Measurements from ENCODE around the gene SLC24A4.

SLC24A4 gene

DNA sequence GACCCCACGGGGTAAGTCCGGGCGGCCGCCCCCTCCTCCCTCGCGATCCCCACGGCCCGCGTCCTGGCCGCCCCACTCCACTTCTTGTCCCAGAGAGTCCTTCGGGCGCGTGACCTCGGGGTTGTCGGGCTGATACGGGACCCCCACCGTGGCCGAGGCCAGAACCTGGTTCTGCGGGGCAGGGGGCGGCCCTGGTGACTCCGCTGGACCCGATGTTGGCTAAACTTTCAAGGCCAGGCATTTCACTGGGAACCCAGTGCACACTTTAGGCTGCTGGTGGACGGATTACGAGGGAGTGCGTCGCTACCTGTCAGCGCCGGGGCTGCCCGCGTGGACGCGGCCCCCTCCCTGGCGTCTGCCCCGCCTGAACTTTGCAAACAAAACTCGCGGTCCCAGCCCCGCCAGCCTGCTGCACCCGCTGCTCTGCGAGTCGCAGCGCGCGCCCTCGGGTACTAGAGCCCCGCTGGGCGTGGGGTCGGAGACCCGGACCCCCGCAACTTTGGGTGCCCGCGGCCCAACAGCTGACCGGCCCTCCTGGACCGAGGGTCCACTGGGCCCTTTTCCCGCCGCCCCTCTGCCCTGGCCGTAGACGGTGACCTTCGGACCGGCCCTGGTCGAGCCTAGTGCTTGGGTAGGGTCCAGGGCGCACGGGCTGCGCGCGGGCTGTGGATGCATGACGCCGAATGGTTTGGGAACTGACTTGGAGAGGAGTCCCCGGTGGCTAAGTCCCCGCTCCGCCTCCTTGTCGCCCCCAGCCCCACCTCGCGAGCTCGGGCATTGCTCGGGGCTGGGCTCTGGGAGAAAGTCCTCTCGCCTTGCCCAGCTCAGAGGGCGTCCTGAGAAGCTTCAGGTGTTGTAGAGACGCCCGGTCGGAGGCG, 191.2 kb downstream of the SLC24A4 start (continued):
- TF ChIP-seq ZNF670 (tag by site-specific recombination; IDR thresholded peaks at IDR 0.05; ENCODE audit: low read depth) (no peak), MYNN (tag by site-specific recombination; IDR thresholded peaks at IDR 0.05; ENCODE audit: borderline replicate concordance) (no peak), ZNF555 (tag by site-specific recombination; conservative IDR thresholded peaks at IDR 0.05) (no peak), FEZF1 (tag by site-specific recombination; IDR thresholded peaks at IDR 0.05) (no peak), ZNF311 (tag by site-specific recombination; IDR thresholded peaks at IDR 0.05; ENCODE audit: borderline replicate concordance) (no peak), ZNF202 (tag by site-specific recombination; IDR thresholded peaks at IDR 0.05; ENCODE audit: borderline replicate concordance) (0 out of 2 replicates have a peak, but pooled peaks have one; percentile 75), ZFP69B (tag by site-specific recombination; IDR thresholded peaks at IDR 0.05) (no peak), ZNF549 (tag by site-specific recombination; IDR thresholded peaks at IDR 0.05) (no peak), ZNF223 (tag by site-specific recombination; IDR thresholded peaks at IDR 0.05) (no peak), ZNF677 (tag by site-specific recombination; IDR thresholded peaks at IDR 0.05) (no peak), ZSCAN18 (tag by site-specific recombination; IDR thresholded peaks at IDR 0.05) (no peak), GFI1B (tag by site-specific recombination; IDR thresholded peaks at IDR 0.05) (no peak), ZNF623 (tag by site-specific recombination; IDR thresholded peaks at IDR 0.05) (no peak), ZNF548 (tag by site-specific recombination; IDR thresholded peaks at IDR 0.05) (no peak), ZBTB20 (tag by site-specific recombination; IDR thresholded peaks at IDR 0.05) (no peak)
- TF ChIP-seq, protein P1, sequence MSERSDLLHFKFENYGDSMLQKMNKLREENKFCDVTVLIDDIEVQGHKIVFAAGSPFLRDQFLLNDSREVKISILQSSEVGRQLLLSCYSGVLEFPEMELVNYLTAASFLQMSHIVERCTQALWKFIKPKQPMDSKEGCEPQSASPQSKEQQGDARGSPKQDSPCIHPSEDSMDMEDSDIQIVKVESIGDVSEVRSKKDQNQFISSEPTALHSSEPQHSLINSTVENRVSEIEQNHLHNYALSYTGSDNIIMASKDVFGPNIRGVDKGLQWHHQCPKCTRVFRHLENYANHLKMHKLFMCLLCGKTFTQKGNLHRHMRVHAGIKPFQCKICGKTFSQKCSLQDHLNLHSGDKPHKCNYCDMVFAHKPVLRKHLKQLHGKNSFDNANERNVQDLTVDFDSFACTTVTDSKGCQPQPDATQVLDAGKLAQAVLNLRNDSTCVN (tag by site-specific recombination; optimal IDR thresholded peaks at IDR 0.05), result peak; percentile 43
- TF ChIP-seq, protein P2, sequence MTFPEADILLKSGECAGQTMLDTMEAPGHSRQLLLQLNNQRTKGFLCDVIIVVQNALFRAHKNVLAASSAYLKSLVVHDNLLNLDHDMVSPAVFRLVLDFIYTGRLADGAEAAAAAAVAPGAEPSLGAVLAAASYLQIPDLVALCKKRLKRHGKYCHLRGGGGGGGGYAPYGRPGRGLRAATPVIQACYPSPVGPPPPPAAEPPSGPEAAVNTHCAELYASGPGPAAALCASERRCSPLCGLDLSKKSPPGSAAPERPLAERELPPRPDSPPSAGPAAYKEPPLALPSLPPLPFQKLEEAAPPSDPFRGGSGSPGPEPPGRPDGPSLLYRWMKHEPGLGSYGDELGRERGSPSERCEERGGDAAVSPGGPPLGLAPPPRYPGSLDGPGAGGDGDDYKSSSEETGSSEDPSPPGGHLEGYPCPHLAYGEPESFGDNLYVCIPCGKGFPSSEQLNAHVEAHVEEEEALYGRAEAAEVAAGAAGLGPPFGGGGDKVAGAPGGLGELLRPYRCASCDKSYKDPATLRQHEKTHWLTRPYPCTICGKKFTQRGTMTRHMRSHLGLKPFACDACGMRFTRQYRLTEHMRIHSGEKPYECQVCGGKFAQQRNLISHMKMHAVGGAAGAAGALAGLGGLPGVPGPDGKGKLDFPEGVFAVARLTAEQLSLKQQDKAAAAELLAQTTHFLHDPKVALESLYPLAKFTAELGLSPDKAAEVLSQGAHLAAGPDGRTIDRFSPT (tag by site-specific recombination; IDR thresholded peaks at IDR 0.05), result no peak

- Histone ChIP-seq H3K27ac (ENCODE audit: extremely low read depth, low read depth, low read length) (no peak overlapping the region), H3K9me3 (ENCODE audit: control insufficient read depth, insufficient read depth, low read depth, low read length) (no peaks in the 10 kb centered on the region), H3K36me3 (ENCODE audit: control insufficient read depth in 2 of 2, insufficient read depth in 1 of 2, low read length in 2 of 2) (no peaks in the 10 kb centered on the region), H3K4me3 (ENCODE audit: low read depth, low read length) (no peak overlapping the region), H3K4me1 (ENCODE audit: control insufficient read depth, insufficient read depth, low read length) (peaks cover 5% of the 10 kb centered on the region)
- TF ChIP-seq ZNF239 (tag by site-specific recombination; IDR thresholded peaks at IDR 0.05), result no peak
- TF ChIP-seq ZNF138 (tag by site-specific recombination; IDR thresholded peaks at IDR 0.05; ENCODE audit: borderline replicate concordance), result no peak
- TF ChIP-seq WT1 (tag by site-specific recombination; IDR thresholded peaks at IDR 0.05), result no peak
- POLR2A ChIA-PET, result no interaction called here
- CTCF ChIA-PET, result no interaction called here
Observed at GRCh38 chr14:92514844-92515514, 192.0 kb downstream of the SLC24A4 start.

Measured in HEK293 (cell line).